GM19193 (cell line): ENCODE data around the gene MIP.

Experiments
- POLR2A ChIP-seq: IDR thresholded peaks from 4 replicates; pipeline ENCODE4 v1.6.1; 2011; ENCODE audit not compliant: insufficient read depth, insufficient read length; ENCODE audit errors: extremely low read depth

MIP gene

GRCh38 chr12:56414401-56414800, 40.1 kb downstream of the MIP start:
- TF ChIP-seq POLR2A = no peak

DNA sequence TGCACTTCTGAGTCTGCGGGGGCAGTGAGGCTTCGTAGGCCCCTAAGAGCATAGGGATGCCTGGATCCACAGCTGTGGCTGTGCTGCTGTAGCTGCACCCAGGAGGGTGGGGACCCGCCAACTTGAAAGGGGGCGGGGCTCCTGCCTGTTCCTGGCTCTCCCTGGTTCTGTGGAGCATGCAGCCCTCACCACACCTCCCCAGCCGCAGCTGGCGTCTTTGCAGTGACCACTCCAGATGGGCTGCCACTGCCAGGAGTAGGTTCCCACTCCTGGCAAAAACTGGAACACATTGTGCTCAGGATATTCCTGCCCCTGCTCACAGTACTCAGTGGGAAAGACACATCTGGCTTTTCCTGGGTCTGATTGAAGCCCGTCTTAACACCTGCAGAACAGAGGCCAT, 41.1 kb downstream of the MIP start:
- TF ChIP-seq POLR2A = no peak

DNA sequence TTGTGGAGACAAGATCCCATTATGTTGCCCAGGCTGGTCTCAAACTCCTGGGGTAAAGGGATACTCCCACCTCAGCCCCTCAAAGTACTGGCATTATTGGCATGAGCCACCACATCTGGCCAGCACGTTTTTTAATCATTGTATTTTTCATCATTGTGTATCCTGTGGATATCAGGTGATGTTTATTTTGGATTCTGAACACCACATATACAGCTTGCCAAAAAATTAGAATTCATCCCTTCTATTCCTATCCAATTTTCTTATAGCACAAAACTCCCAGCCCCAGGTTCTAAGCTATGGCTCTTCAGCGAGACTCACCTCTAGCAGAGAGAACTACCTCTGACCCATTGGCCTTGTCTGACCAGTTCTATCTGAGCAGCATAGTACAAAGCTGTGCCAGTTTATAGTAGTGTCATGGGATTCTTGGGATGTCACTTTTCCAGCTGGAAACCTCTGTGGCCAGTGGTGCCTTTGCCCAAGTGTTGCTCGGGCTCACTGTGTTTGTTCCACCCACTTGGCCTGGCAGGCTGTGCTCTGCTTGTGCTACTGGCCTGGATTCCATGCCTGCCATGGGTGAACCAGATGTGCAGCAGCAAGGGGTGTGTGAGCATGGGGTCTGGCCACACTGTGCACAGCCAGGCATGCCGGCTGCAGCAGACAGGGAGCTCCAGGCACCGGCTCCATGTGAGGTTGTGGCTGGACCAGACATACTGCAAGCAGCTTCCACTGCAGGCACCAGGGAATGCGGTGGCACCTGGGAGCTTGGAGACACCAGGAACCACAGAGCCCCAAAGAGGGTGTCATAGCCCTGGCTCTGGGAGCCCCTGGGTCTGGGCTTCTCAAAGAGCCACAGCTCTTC, 42.4 kb downstream of the MIP start:
- TF ChIP-seq POLR2A = no peak

DNA sequence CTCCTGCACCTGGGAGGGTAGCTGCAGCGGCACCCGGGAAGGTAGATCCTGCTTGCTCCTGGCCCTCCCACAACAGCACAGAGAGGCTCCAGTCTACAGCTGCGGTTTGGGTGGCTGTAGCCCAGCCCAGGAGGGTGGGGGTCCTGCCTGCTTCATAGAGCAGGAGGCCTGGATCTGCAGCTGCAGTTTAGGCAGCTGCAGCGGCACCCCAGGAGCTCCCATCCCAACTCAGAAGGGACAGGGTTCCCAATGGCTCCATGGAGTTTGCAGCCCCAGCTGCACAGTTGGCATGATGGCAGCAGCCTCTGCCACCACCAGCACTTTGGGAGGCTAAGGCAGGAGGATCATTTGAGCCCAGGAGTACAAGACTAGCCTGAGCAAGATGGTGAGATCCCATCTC, 43.7 kb downstream of the MIP start:
- no peak for TF ChIP-seq POLR2A

DNA sequence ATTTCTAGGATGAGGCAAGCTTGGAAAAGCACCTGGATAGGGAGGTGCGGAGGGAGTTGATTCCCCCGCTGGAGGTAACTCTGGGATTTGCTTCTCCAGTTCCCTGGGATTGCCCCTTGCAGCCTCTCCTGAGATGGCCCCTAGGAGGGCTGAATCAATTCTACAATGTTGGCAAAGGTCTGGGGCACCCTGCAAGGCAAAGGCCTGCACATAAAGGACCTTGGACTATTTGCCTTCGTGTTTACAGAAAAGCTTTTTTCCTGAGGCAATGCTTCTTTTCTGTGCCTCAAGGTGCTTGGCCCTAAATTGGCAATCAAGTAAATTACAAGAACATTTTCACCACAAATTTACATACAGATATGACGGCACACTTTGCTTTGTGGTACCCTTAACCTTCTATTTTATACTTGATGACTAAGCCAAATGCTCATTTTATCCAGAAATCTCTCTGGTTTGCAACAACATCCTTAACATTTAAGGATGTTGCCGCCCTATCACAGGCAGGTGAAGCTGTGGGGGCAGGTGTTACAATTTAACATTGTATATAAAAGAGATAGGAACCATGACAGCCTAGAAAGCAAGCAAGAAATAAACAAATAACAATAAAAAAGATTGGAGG, 45.5 kb downstream of the MIP start:
- TF ChIP-seq POLR2A = no peak
